SK-MEL-5 (cell line): ENCODE data around the gene DIRAS2. TPM values are rescaled to one million over a fixed set of nuclear protein-coding genes. Genes with fewer than 3 reads are reported as not detected.

Experiments used
- DNase-seq: peaks from one replicate; pipeline ENCODE4 v3.0.0-alpha.2; 2016; ENCODE audit warnings: low read depth, low spot score
- in situ Hi-C: cut with HindIII; loops from 2 replicates; pipeline ENCODE4 v1.10.0; 2016; ENCODE audit warnings: low sequenced_read_pairs, high pct_unique_total_duplicates, low pct_unique_long_range_greater_than_20kb
- total RNA-seq: library from RNA; depleted of rRNA; stranded (reverse); fragments of >200 nt; shearing (Covaris generic); gene quantifications from 2 replicates; pipeline ENCODE4 v1.2.3, GENCODE V29; 2014

DIRAS2 gene
- total RNA-seq, 1 experiment from 2014 or later, result not detected

DNA sequence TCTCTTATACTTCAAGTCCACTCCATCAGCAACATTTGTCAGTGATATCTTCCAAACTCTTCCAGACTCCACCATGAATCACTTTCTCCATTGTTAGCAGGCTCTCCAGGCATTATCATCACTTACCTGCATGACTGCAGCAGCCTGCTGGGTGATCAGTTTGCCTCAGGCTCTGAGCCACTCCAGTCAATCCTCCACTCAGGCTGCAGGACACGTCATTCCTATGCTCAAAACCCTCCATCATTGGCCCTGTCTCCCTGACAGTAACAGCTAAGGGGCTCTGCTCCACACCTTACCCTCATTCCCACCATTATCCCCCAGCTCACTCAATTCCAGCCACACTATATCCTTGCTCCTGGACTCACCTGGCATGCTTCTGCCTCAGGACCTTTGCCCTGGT lies 10.7 kb downstream of the DIRAS2 start:
- in situ Hi-C loops, result no loop called here
- DNase-seq, result no peak

GRCh38 chr9:90629991-90630390 lies 12.6 kb downstream of the DIRAS2 start:
- DNase-seq, result no peak
- in situ Hi-C loops, result no loop called here

- in situ Hi-C loops, result no loop called here
- DNase-seq, result no peak
Observed at GRCh38 chr9:90629354-90629753, 13.3 kb downstream of the DIRAS2 start.

DNA sequence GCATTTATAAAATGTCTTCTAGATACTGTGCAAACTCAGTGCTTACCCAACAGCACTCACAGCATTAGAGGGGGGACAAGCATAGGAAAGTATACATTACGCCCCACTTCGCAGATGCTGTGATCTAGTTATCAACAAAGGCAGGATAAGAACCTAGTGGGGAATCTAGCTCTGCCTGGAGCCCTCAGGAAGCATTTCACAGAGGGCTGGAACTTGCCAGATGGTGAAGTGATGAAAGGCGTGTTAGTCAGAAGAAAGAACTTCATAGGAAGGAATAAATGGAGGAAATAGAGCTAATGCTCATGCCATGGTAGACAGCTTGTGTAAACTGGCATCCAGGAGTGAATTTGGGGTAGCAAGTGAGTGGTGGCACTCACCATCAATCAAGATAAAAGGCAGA lies 25.8 kb downstream of the DIRAS2 start:
- in situ Hi-C loops, result no loop called here
- DNase-seq, result no peak

GRCh38 chr9:90613502-90613901 lies 29.1 kb downstream of the DIRAS2 start:
- no peak for DNase-seq
- in situ Hi-C loops, result no loop called here

DNA sequence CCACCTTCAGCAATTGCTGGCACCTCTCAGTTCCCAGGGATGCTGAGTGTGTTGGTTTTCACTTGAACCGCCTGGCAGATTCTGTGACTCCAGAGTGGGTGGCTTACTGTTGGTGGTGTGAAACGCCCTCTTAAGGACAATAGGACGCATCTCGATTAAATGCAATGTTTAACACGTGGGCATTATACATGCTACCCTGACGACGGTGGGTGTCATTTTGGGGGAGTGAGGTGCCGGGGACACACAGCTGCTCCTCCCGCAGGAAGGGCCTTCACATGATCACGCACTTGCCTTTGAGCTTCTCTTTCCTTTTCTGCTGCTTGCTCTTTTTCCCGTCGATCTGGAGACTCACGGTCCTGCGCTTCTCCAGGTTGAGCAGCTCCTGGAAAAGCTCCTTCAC lies 29.7 kb downstream of the DIRAS2 start:
- no peak for DNase-seq
- in situ Hi-C loops, result no loop called here

DNA sequence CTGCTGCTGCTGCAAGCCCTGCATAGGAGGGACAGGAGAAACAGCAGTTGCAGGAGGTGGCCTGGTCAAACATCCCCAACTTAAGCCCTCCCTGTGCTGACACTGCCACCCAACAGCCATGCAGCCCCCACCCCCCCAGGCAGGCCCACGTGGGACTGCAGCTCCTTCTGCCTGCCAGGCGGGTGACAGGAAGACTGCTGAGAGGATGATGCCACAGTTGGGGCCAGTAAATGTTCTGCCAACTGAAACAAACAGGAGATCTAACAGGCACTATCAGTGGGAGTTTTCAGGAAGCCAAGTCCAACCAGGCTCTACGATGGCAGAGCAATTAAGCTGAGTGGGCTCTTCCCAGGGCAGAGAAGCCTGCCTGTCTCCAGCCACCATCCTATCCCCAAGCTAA lies 31.1 kb downstream of the DIRAS2 start:
- in situ Hi-C loops, result no loop called here
- DNase-seq, result no peak

- in situ Hi-C loops, result no loop called here
- DNase-seq, result no peak
Observed at GRCh38 chr9:90611121-90611520, 31.5 kb downstream of the DIRAS2 start.

DNA sequence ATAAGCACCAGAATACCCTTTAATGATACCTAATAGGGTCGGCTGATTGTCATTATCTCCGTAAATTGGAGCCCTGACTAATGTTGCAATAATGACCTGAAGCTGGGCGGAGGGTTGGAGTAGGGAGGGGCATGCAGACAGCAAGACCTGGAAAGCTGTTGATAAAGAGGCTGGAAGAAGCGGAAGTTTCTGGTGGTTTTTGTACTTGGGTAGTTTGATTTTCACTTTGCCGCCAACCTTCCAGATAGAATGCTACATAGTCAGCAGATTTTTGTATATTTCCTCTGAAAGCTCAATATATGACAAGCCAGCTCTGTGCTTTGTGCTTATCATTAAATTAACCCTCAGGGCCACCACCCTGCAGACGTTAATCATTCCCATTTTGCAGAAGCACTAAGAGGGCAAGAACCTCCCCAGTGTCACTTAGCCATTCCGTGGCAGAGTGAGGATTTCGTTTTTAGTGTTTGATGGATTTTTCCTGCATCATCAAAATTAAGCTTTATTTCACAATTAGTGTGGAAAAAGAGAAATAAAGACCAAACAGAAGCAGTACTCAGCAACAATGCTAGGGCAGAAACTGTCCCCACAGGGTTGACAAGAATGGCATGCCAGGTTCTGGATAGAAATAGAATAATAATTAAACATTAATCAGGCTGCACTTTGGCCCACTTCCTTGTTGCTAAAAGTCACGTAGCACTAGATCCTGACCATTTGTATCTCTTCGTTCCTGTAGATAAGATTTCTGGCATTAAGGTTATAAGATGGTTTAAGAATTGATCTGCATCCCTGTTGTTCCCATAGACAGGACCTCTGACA lies 34.7 kb downstream of the DIRAS2 start:
- in situ Hi-C loops, result no loop called here
- no peak for DNase-seq

DNA sequence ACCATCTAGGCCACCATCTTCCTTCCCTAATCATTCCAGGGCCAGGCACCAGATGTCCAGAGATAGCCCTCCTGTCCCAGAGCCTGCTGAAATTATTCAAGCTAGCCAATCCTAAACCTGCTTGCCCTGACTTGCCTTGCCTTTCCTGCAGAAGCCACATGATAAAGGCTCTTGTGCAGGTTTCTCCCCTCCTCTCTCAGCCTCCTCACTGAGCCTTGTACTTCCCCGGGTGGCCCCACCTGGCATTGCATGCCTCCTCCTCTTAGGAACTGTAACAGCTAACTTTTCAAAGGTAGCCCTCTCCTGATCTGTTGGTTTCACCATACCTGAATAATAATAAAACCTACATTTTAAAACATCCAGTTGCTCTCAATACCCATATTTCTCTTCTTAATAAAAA lies 42.6 kb downstream of the DIRAS2 start:
- DNase-seq, result no peak
- in situ Hi-C loops, result no loop called here

DNA sequence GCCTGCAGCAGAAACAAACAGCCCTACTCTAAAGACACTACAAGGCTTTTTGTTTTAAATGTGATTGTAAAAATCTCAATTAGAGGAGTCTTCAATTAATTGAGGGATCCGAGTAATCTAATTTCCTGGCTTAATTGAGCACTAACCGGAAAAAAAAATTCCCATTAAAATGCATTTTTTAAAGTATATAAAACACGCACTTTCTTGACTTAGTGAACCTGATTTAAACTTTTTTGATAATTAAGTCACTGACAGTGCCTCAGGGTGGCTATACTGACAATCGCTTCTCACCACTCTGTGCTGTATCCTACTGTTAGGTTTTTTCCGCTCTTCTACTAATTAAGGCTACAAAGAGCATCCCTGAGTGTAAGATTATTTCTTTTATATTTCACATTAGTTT lies 44.4 kb downstream of the DIRAS2 start:
- DNase-seq, result no peak
- in situ Hi-C loops, result no loop called here

DNA sequence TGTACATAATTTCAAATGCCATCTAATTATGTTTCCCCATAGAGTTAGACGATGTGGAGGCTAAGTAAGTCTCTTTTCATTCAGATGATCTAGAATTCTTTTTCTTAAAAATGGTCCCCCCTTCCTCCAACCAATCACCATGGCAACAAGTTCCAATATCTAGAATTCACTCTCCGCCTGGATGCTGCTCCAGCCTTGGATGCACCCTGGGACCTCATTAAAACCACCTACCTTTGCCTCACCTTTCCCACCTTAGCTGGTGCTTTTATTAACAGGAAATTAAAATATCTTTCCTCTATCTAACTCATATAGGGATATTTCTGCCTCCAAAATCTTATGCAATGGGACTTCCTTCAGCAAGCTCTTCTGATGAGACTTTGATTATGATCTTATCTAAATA lies 49.0 kb downstream of the DIRAS2 start:
- in situ Hi-C loops, result no loop called here
- no peak for DNase-seq

DNA sequence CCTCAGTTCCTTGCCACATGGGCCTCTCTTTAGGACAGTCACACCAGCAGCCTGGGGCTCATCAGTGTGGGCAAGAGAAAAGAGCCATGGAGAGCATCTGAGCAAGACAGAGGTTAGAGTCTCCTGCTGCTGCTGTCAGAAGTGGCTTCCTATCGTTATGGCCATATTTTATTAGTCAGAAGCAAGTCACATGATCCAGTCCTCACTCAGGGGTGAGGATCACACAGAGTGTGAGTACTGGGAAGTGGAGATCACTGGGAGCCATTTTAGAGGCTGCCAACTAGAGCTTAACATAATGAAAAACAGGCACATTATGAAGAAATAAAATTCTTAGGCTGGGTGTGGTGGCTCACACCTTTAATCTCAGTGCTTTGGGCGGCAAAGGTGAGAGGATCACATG lies 62.0 kb downstream of the DIRAS2 start:
- DNase-seq, result no peak
- in situ Hi-C loops, result no loop called here

GRCh38 chr9:90579181-90579580 lies 63.4 kb downstream of the DIRAS2 start:
- in situ Hi-C loops, result no loop called here
- DNase-seq, result no peak

DNA sequence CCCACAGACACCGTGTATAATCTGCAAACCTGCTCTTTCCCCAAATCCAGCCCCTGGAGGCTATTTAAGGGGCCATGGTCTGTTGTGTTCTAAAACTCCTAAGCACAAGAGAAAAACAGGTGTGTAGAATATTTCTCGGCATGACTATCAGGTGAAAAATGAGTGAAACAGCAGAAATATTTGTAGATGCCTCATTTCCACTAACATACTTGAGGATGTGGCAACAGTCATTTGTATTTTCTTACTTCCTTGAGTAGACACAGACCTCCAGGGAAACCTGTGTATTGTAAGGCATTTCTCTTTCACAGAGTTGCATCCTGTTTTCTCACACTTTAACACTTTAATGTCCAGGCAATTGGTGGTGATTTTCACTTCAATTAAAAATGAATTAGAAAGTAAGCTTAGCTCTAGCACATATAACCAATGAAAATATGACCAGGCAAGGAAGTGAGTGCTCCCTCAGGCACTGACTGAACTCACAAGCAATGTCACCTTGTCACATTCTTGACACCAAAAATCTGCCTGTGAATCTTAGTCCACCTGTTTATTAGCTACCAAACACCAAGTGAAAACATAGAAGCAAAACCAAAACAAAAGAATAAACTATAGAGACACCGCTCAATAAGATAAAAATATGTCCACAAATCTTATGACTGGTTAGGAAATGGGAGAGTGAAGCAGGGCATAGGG lies 64.4 kb downstream of the DIRAS2 start:
- in situ Hi-C loops, result no loop called here
- no peak for DNase-seq

- in situ Hi-C loops, result no loop called here
- DNase-seq, result no peak
Observed at GRCh38 chr9:90569511-90569910, 73.1 kb downstream of the DIRAS2 start.

DNA sequence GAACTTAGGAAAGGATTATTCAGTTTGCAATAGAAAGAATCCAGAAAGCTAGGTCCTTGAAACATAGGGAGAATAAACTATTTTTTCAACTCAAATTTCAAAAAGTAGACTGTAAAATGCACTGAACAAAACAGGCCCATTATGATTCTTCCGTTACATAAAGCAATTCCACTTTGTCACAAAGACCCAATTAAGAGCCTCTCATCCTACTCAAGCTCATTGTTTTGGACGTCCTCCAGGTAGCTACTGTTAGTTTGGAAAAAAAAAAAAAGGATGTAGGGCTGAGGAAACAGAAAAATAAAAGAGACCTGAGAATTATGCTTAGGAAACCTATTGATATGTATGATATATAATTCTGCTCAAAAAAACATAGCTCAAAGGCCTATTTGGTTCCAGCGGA lies 74.0 kb downstream of the DIRAS2 start:
- in situ Hi-C loops, result no loop called here
- no peak for DNase-seq

DNA sequence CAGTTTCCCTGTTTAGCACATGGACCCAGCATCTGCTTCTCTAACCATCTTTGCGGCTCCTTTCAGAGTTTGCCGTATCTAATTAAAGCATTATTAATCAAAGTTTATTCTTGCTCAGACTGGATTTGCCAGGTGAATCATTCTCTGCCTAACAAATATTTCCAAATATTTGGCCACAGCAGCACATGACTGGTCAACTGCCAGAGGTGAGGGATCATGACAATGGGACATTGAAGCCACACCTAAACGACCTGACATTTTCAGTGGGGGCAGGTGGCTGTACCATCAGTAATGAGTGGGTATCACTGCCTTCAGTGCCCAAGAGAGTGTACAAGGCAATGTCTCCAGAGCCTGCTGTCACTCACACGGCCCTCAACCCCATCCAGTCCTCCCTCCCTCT lies 80.4 kb downstream of the DIRAS2 start:
- in situ Hi-C loops, result no loop called here
- DNase-seq, result no peak
